BLaER1 (cell line): ENCODE data around the gene ZNF804B.

ENCODE experiments used
- H3K27ac ChIP-seq: shearing (Covaris generic); formaldehyde crosslinking; 2 replicates; pipeline ENCODE4 v1.8.1; 2022
- H3K27me3 ChIP-seq: shearing (Covaris generic); formaldehyde crosslinking; 2 replicates; pipeline ENCODE4 v1.8.1; 2022
- H3K36me3 ChIP-seq: shearing (Covaris generic); formaldehyde crosslinking; 2 replicates; pipeline ENCODE4 v1.8.1; 2022
- H3K4me1 ChIP-seq: shearing (Covaris generic); formaldehyde crosslinking; 2 replicates; pipeline ENCODE4 v1.8.1; 2022
- H3K4me2 ChIP-seq: shearing (Covaris generic); formaldehyde crosslinking; 2 replicates; pipeline ENCODE4 v1.8.1; 2022
- H3K4me3 ChIP-seq: shearing (Covaris generic); formaldehyde crosslinking; 2 replicates; pipeline ENCODE4 v1.8.1; 2022
- H3K9ac ChIP-seq: shearing (Covaris generic); formaldehyde crosslinking; 2 replicates; pipeline ENCODE4 v1.8.1; 2022
- H3K9me3 ChIP-seq: shearing (Covaris generic); formaldehyde crosslinking; 2 replicates; pipeline ENCODE4 v1.8.1; 2022
- H4K20me1 ChIP-seq: shearing (Covaris generic); formaldehyde crosslinking; 2 replicates; pipeline ENCODE4 v1.8.1; 2022
- Cebpa-rat ChIP-seq: shearing (Covaris generic); IDR thresholded peaks from 2 replicates; pipeline ENCODE4 v1.8.1; 2022

The ZNF804B gene

DNA sequence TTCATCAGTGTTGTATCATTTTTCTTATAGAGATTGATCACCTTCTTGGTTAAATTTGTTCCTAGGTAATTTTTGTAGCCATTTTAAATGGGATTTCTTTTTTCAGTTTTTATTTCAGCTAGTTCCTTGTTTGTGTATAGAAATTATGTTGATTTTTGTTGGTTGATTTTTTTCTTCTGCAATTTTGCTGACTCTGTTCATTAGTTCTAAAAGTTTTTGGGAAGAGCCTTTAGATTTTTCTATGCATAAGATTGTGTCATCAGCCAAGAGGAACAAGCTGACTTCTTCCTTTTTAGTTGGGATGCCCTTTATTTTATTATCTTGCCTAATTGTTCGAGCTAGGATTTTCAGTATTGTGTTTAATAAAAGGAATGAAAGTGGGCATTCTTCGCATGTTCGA, 258.2 kb downstream of the ZNF804B start:
- Histone ChIP-seq H3K27me3 (no peaks in the 10 kb centered on the region), H3K4me1 (no peaks in the 10 kb centered on the region), H3K27ac (no peak overlapping the region), H4K20me1 (no peaks in the 10 kb centered on the region), H3K4me2 (no peak overlapping the region), H3K36me3 (no peaks in the 10 kb centered on the region), H3K9ac (no peak overlapping the region), H3K9me3 (no peaks in the 10 kb centered on the region), H3K4me3 (no peak overlapping the region)
- no peak for TF ChIP-seq Cebpa-rat

DNA sequence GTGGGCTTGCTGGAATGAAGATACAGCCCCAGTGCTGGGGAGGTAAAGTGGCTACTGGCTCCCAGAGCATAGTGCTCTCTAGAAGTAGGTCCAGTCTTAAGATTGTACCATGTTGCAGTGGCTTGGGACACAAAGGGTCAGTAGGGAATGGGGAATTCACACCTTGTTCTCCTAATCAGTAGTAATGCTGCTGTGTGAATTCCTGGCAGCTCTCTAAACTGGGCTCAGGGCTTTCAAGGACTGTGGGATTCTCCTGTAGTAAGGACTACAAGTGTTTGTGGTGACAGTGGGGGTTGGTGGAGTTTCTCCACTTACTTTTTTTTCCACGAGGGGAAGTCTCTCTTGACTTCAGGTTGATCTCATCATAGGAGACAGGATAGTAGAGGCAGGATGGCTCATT, 262.2 kb downstream of the ZNF804B start:
- H3K9me3 ChIP-seq: no peaks in the 10 kb centered on the region
- H3K9ac ChIP-seq: no peak overlapping the region
- no peak overlapping the region for H3K27ac ChIP-seq
- H3K36me3 ChIP-seq: no peaks in the 10 kb centered on the region
- peaks cover 17% of the 10 kb centered on the region for H3K4me1 ChIP-seq
- no peaks in the 10 kb centered on the region for H3K27me3 ChIP-seq
- no peaks in the 10 kb centered on the region for H4K20me1 ChIP-seq
- H3K4me3 ChIP-seq: no peak overlapping the region
- H3K4me2 ChIP-seq: no peak overlapping the region
- no peak for TF ChIP-seq Cebpa-rat

DNA sequence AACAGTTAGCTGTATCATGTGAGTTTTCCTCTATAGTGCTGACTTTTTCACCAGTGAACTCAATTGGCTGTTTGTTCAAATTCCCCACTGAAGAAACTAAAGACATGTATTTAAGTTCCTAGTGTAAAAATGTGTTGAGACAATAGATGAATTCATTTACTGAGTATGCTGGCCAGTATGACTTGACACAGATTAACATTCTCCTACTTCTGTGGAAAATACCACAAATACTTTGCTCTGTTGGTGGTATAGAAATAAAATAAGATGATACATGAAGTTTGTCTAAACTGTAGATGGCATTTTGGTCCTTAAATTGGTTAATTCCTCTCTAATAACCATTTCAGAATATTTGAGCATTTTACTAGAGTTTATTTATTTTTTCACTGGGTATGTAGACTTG, 263.7 kb downstream of the ZNF804B start:
- no peaks in the 10 kb centered on the region for H3K36me3 ChIP-seq
- no peaks in the 10 kb centered on the region for H3K27me3 ChIP-seq
- no peaks in the 10 kb centered on the region for H4K20me1 ChIP-seq
- no peak for TF ChIP-seq Cebpa-rat
- peaks cover 23% of the 10 kb centered on the region for H3K4me1 ChIP-seq
- H3K27ac ChIP-seq: no peak overlapping the region
- H3K9ac ChIP-seq: no peak overlapping the region
- H3K4me2 ChIP-seq: peak overlapping the region; percentile 54; the same call in 1 of the 2 replicates
- no peak overlapping the region for H3K4me3 ChIP-seq
- no peaks in the 10 kb centered on the region for H3K9me3 ChIP-seq

DNA sequence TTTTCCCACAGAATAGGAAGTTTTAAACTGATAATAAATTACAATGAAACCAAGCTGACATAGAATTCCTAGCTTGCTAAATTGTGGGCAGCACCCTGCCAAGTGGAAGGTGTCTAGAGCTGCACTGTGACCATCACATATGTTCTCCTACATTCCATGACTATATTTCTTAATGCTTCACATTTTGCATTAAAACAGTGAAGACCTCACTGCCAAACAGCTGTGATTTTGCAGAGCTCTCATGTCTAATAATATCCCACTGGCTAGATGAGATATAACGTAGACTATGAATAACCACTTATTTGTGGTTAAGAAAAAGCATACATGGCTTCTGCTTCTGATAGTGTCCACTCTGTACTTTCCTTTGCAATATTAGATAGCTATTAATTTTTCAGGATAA, 264.4 kb downstream of the ZNF804B start:
- Histone ChIP-seq H4K20me1 (no peaks in the 10 kb centered on the region), H3K9me3 (no peaks in the 10 kb centered on the region), H3K36me3 (no peaks in the 10 kb centered on the region), H3K4me1 (peaks cover 30% of the 10 kb centered on the region), H3K9ac (no peak overlapping the region), H3K27me3 (no peaks in the 10 kb centered on the region), H3K27ac (no peak overlapping the region), H3K4me2 (peak overlapping the region; percentile 54), H3K4me3 (no peak overlapping the region)
- TF ChIP-seq Cebpa-rat: no peak

DNA sequence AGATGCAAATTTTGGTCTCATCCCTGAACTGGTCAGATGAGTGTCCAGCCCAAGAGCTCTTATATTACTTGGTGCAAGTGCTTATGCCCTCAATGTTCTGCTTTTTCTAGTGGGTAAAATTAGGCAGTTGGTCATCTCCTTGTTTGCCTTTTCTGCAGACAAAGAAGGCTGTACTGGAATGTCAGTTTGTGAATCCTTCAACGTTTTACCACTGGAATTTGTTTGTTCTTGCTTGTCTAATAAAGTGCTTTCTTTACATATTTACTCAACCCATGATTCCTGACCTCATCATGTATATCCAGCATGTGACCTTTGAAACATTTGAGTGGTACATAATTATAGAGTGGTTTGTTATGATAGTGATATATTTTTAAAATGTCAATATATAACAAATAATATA, 268.3 kb downstream of the ZNF804B start:
- no peak overlapping the region for H3K4me3 ChIP-seq
- no peaks in the 10 kb centered on the region for H4K20me1 ChIP-seq
- H3K9me3 ChIP-seq: no peaks in the 10 kb centered on the region
- H3K9ac ChIP-seq: no peak overlapping the region
- no peak for TF ChIP-seq Cebpa-rat
- H3K4me2 ChIP-seq: no peak overlapping the region
- H3K27ac ChIP-seq: no peak overlapping the region
- H3K27me3 ChIP-seq: no peaks in the 10 kb centered on the region
- peaks cover 49% of the 10 kb centered on the region for H3K4me1 ChIP-seq
- H3K36me3 ChIP-seq: no peaks in the 10 kb centered on the region

DNA sequence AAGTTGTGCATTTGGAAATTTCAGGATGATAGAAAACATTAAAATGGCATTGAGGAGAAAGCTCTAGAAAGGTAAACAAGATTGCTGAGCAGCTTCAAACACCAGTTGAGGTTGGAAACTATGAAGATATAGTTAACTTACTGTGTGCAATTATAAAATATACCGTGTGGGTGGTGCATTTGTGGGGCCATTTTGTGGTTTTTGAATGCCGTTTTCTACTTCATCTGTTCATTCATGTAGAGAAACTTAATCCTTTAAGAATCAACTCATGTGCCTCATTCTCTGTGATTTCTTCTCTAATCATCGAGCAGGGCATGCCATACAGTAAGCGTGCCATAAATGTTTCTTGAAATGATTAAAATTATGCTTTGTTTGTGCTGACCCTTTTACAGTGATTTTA, 268.8 kb downstream of the ZNF804B start:
- H3K4me1 ChIP-seq: peaks cover 47% of the 10 kb centered on the region
- H4K20me1 ChIP-seq: no peaks in the 10 kb centered on the region
- H3K4me3 ChIP-seq: no peak overlapping the region
- no peaks in the 10 kb centered on the region for H3K27me3 ChIP-seq
- no peak overlapping the region for H3K27ac ChIP-seq
- H3K9ac ChIP-seq: no peak overlapping the region
- no peak for TF ChIP-seq Cebpa-rat
- H3K4me2 ChIP-seq: peak overlapping the region; percentile 63
- no peaks in the 10 kb centered on the region for H3K9me3 ChIP-seq
- H3K36me3 ChIP-seq: no peaks in the 10 kb centered on the region

DNA sequence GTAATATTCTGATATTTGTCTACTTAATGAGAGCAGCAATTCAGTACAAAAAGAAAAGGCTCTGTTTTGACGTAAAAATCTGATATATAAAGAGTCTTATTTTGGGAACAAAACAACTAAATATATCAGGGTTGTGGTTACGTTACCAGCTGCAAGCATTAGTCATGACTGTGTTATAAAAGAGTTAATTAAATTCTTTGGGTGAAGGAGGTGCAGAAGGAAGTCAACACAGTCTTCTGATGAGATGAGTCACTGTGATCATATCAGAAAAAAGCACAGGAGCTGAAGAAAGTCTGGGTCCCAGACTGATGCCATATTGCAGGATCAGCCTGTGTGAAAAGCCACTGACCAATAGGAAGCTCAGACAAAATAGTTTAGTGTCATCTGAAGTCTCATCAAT, 270.4 kb downstream of the ZNF804B start:
- no peak for TF ChIP-seq Cebpa-rat
- Histone ChIP-seq H3K4me2 (peak overlapping the region; percentile 63), H3K9ac (no peak overlapping the region)

DNA sequence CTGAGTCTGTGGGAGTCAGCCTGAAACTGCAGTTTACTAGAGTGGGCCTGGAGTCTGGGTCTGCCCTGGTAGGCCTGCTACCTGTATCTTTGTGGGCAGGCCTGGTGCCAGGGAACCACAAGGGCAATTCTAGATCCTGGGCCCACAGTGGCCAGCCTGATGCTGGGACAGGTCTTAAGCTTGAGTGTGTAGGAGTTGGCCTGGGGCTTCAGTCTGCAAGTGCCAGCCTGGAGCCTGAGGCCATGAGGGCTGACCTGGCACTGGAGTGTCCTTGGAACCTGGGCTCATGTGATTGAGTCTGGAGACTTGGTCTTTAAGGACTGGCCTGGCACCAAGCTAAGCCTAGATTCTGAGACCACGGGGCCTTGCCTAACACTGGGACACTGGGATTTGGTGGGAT, 281.7 kb downstream of the ZNF804B start:
- Histone ChIP-seq H3K27me3 (no peaks in the 10 kb centered on the region), H3K4me3 (no peak overlapping the region), H3K9me3 (peaks cover 33% of the 10 kb centered on the region), H3K4me1 (no peaks in the 10 kb centered on the region), H3K4me2 (no peak overlapping the region), H4K20me1 (no peaks in the 10 kb centered on the region), H3K27ac (no peak overlapping the region), H3K9ac (no peak overlapping the region), H3K36me3 (no peaks in the 10 kb centered on the region)
- no peak for TF ChIP-seq Cebpa-rat

More for the DNA sequence above, 270.4 kb downstream of the ZNF804B start:
- Histone ChIP-seq H3K36me3 (no peaks in the 10 kb centered on the region), H3K4me1 (peaks cover 32% of the 10 kb centered on the region), H3K9me3 (no peaks in the 10 kb centered on the region), H3K27me3 (no peaks in the 10 kb centered on the region), H4K20me1 (no peaks in the 10 kb centered on the region), H3K27ac (peak overlapping the region; percentile 42), H3K4me3 (no peak overlapping the region)

DNA sequence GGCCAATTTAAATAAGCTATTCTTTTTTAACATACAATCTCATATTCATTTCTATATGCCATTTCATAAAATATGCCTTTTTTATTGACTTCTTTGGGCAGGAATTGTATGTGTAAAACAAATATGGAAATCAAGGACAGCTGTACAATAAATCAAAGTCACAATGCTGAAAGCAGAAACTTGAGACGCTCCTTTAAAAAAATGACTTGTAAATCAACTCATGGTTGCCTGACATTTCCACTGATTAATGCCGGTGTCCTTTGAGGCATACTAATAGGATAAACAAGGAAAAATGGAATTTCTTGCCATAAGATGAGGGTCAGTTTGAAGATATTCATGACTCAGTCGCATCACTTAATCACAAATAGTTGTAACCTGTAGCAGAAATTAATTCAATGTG, 283.4 kb downstream of the ZNF804B start:
- no peak overlapping the region for H3K4me3 ChIP-seq
- no peaks in the 10 kb centered on the region for H4K20me1 ChIP-seq
- no peaks in the 10 kb centered on the region for H3K36me3 ChIP-seq
- peaks cover 33% of the 10 kb centered on the region for H3K9me3 ChIP-seq
- H3K27ac ChIP-seq: no peak overlapping the region
- H3K9ac ChIP-seq: no peak overlapping the region
- H3K4me2 ChIP-seq: no peak overlapping the region
- no peak for TF ChIP-seq Cebpa-rat
- no peaks in the 10 kb centered on the region for H3K4me1 ChIP-seq
- H3K27me3 ChIP-seq: no peaks in the 10 kb centered on the region

DNA sequence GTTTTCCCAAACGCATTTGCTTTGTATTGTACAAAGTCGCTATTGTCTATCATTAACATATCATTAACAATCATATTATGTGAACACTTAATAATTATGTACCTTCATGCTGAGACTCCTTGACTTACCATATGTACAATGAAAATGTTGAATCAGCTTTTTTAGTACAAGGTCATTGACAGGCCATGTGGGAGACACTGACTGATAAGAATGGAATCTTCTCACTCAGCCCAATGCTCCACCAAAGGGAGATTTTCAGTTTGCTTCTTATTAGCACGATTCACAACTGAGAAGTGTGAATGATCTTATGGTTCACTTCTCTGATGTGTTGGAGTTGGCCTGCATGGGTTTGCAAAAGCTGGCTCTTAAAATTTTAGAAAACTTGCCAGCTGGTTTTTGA, 289.5 kb downstream of the ZNF804B start:
- peaks cover 21% of the 10 kb centered on the region for H3K9me3 ChIP-seq
- no peak overlapping the region for H3K27ac ChIP-seq
- peaks cover 9% of the 10 kb centered on the region for H3K4me1 ChIP-seq
- no peak for TF ChIP-seq Cebpa-rat
- H3K27me3 ChIP-seq: no peaks in the 10 kb centered on the region
- H3K4me2 ChIP-seq: no peak overlapping the region
- no peaks in the 10 kb centered on the region for H4K20me1 ChIP-seq
- H3K9ac ChIP-seq: no peak overlapping the region
- no peak overlapping the region for H3K4me3 ChIP-seq
- no peaks in the 10 kb centered on the region for H3K36me3 ChIP-seq

DNA sequence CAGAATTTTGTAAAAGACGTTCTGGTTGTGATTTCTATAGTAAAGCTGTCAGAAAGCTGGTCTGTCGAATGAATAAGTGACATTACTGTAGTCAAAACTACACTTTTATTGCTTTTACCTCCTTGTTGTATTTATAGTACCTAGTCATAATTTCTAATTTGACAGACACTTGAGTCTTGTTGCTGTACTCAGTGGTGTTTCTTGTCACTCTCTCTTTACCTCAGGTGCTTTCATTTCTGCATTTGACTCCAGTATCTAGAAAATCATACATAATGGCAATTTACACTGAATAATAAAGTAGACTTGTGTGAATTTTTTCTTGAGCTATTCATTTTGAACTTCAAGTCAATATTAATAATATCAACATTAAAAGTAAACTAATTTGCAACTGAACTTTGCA, 293.6 kb downstream of the ZNF804B start:
- no peak for TF ChIP-seq Cebpa-rat
- no peaks in the 10 kb centered on the region for H3K36me3 ChIP-seq
- peaks cover 24% of the 10 kb centered on the region for H3K4me1 ChIP-seq
- H3K9me3 ChIP-seq: no peaks in the 10 kb centered on the region
- H3K27me3 ChIP-seq: no peaks in the 10 kb centered on the region
- H3K4me3 ChIP-seq: no peak overlapping the region
- no peak overlapping the region for H3K9ac ChIP-seq
- no peaks in the 10 kb centered on the region for H4K20me1 ChIP-seq
- no peak overlapping the region for H3K27ac ChIP-seq
- no peak overlapping the region for H3K4me2 ChIP-seq
